Measurements from ENCODE around the gene CGA. TPM values are rescaled to one million over a fixed set of nuclear protein-coding genes. Genes with fewer than 3 reads are reported as not detected.

CGA gene
- total RNA-seq, 2 donors from 2014 or later = not detected

- intact Hi-C loops (cut with DNase I) = no loop called here
- H3K27ac ChIP-seq = no peak overlapping the region
- no peaks in the 10 kb centered on the region for H3K4me1 ChIP-seq
- DNase-seq (no peak), ATAC-seq (no peak)
- no peaks in the 10 kb centered on the region for H3K36me3 ChIP-seq (replicated peaks in 1 of 2; ENCODE audit: insufficient read depth in 1 of 2, low read depth in 2 of 2)
- no peak for TF ChIP-seq CTCF (IDR thresholded peaks at IDR 0.05)
- TF ChIP-seq POLR2A (IDR thresholded peaks at IDR 0.05) = no peak
- WGBS, 2 donors = 87 to 100% methylated on average over 1 of the region's 1 CpG
- H3K9me3 ChIP-seq = no peaks in the 10 kb centered on the region
- H3K27me3 ChIP-seq = no peaks in the 10 kb centered on the region
- no peak overlapping the region for H3K4me3 ChIP-seq
Measured at GRCh38 chr6:87110636-87111035, 15.7 kb upstream of the CGA start.

GRCh38 chr6:87105823-87106222 is 10.9 kb upstream of the CGA start:
- H3K36me3 ChIP-seq (replicated peaks in 1 of 2; ENCODE audit: insufficient read depth in 1 of 2, low read depth in 2 of 2) = no peaks in the 10 kb centered on the region
- intact Hi-C loops (cut with DNase I) = no loop called here
- no peak overlapping the region for H3K4me3 ChIP-seq
- H3K9me3 ChIP-seq = no peaks in the 10 kb centered on the region
- ATAC-seq (no peak), DNase-seq (no peak)
- no peak for TF ChIP-seq POLR2A (IDR thresholded peaks at IDR 0.05)
- no peak for TF ChIP-seq CTCF (IDR thresholded peaks at IDR 0.05)
- no peak overlapping the region for H3K27ac ChIP-seq
- no peaks in the 10 kb centered on the region for H3K4me1 ChIP-seq
- no peaks in the 10 kb centered on the region for H3K27me3 ChIP-seq

- Histone ChIP-seq H3K4me3 (no peak overlapping the region), H3K27me3 (no peaks in the 10 kb centered on the region), H3K27ac (no peak overlapping the region), H3K9me3 (no peaks in the 10 kb centered on the region), H3K4me1 (peaks cover 6% of the 10 kb centered on the region), H3K36me3 (replicated peaks in 1 of 2; ENCODE audit: insufficient read depth in 1 of 2, low read depth in 2 of 2) (no peaks in the 10 kb centered on the region)
- TF ChIP-seq CTCF (IDR thresholded peaks at IDR 0.05) (no peak), POLR2A (IDR thresholded peaks at IDR 0.05) (no peak)
- no peak for ATAC-seq
- intact Hi-C loops (cut with DNase I) = no loop called here
- 76 to 77% methylated on average over 4 of the region's 4 CpGs for WGBS, 2 donors
- DNase-seq = no peak
Measured at GRCh38 chr6:87104667-87105066, 9.8 kb upstream of the CGA start.

- H3K27ac ChIP-seq = no peak overlapping the region
- no peaks in the 10 kb centered on the region for H3K9me3 ChIP-seq
- DNase-seq (no peak), ATAC-seq (no peak)
- TF ChIP-seq POLR2A (IDR thresholded peaks at IDR 0.05) = no peak
- TF ChIP-seq CTCF (IDR thresholded peaks at IDR 0.05) = no peak
- H3K4me3 ChIP-seq = no peak overlapping the region
- H3K36me3 ChIP-seq (replicated peaks in 1 of 2; ENCODE audit: insufficient read depth in 1 of 2, low read depth in 2 of 2) = no peaks in the 10 kb centered on the region
- intact Hi-C loops (cut with DNase I) = no loop called here
- no peaks in the 10 kb centered on the region for H3K27me3 ChIP-seq
- H3K4me1 ChIP-seq = peaks cover 12% of the 10 kb centered on the region
- WGBS, 2 donors = 81 to 86% methylated on average over 4 of the region's 4 CpGs
Measured at GRCh38 chr6:87103977-87104601, 9.2 kb upstream of the CGA start.

GRCh38 chr6:87102151-87102621 is 7.3 kb upstream of the CGA start:
- H3K4me3 ChIP-seq = no peak overlapping the region
- DNase-seq = no peak
- TF ChIP-seq CTCF (IDR thresholded peaks at IDR 0.05) = no peak
- TF ChIP-seq POLR2A (IDR thresholded peaks at IDR 0.05) = no peak

More at GRCh38 chr6:87102151-87102621, 7.3 kb upstream of the CGA start:
- no peaks in the 10 kb centered on the region for H3K36me3 ChIP-seq (replicated peaks in 1 of 2; ENCODE audit: insufficient read depth in 1 of 2, low read depth in 2 of 2)
- H3K4me1 ChIP-seq = peaks cover 15% of the 10 kb centered on the region
- WGBS, 2 donors = 20 to 21% methylated on average over 1 of the region's 1 CpG
- intact Hi-C loops (cut with DNase I) = no loop called here
- H3K27ac ChIP-seq = no peak overlapping the region
- ATAC-seq = no peak
- H3K27me3 ChIP-seq = no peaks in the 10 kb centered on the region
- no peaks in the 10 kb centered on the region for H3K9me3 ChIP-seq
